GM12875 (cell line): ENCODE data around the gene PLXDC1.
"Not testable (repeated sequence)": the region's sequence is repeated elsewhere in the genome, so short reads cannot be mapped to it uniquely, and the experiment has no call there.

Experiments used
- H3K4me3 ChIP-seq: one replicate; pipeline ENCODE4 v1.5.1; 2011; ENCODE audit warnings: low read depth, low read length, control low read depth
- CTCF ChIP-seq: IDR thresholded peaks from 2 replicates; pipeline ENCODE4 v1.5.1; 2011; ENCODE audit warnings: low read depth, mild to moderate bottlenecking, control low read depth, inconsistent platforms, low read length, moderate library complexity, borderline replicate concordance; ENCODE audit not compliant: insufficient read depth

The PLXDC1 gene

DNA sequence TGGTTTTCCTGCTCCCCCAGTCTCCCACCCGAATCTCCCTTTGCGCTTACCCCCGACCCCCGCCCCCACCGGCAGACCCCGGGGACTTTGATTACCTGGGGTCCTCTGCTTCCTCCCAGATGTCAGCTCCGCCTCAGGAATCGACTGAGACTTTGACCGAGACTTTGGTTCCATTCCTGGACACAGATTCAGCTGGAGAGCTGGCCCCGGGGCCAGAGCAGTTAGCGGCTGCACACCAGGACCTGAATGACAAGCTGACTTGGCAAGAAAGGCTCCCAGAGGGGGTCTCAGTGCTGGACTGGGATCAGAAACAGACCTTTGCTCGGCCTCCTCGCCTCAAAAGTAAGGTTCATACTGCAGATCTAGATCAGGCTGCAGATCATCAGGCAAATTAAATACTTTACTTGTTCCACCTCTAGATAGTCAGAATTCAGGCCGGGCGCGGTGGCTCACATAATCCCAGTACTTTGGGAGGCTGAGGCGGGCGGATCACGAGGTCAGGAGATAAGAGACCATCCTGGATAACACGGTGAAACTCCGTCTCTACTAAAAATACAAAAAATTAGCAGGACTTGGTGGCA lies 123.9 kb downstream of the PLXDC1 start:
- no peak overlapping the region for H3K4me3 ChIP-seq

GRCh38 chr17:39026980-39027451 lies 124.4 kb downstream of the PLXDC1 start:
- no peak for TF ChIP-seq CTCF
- H3K4me3 ChIP-seq: no peak overlapping the region

More for the DNA sequence above, 123.9 kb downstream of the PLXDC1 start:
- TF ChIP-seq CTCF: no peak

DNA sequence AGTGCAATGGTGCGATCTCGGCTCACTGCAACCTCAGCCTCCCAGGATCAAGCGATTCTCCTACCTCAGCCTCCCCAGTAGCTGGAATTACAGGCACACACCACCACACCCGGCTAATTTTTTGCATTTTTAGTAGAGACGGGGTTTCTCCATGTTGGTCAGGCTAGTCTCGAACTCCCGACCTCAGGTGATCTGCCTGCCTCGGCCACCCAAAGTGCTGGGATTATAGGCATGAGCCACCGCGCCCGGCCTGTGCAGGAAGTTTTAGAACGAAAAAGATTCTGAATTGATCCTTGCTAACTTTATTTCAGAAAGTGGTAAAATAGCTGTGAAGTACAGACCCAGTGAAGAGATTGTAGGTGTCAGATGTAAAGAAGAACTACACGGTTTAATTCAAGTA lies 125.1 kb downstream of the PLXDC1 start:
- H3K4me3 ChIP-seq: not testable (repeated sequence)

GRCh38 chr17:39022924-39023323 lies 128.5 kb downstream of the PLXDC1 start:
- no peak overlapping the region for H3K4me3 ChIP-seq
- no peak for TF ChIP-seq CTCF

- not testable (repeated sequence) for H3K4me3 ChIP-seq
Measured at GRCh38 chr17:39020037-39020436, 131.4 kb downstream of the PLXDC1 start.

GRCh38 chr17:39018267-39019134 lies 132.9 kb downstream of the PLXDC1 start:
- H3K4me3 ChIP-seq: no peak overlapping the region
- no peak for TF ChIP-seq CTCF

GRCh38 chr17:39016193-39017153 lies 135.0 kb downstream of the PLXDC1 start:
- no peak overlapping the region for H3K4me3 ChIP-seq
- no peak for TF ChIP-seq CTCF
